Measurements from ENCODE around the gene ARHGEF12. TPM values are rescaled to one million over a fixed set of nuclear protein-coding genes. Genes with fewer than 3 reads are reported as not detected.

Gene ARHGEF12
- total RNA-seq, 2 donors from 2014 or later, result 113 to 132 TPM

DNA sequence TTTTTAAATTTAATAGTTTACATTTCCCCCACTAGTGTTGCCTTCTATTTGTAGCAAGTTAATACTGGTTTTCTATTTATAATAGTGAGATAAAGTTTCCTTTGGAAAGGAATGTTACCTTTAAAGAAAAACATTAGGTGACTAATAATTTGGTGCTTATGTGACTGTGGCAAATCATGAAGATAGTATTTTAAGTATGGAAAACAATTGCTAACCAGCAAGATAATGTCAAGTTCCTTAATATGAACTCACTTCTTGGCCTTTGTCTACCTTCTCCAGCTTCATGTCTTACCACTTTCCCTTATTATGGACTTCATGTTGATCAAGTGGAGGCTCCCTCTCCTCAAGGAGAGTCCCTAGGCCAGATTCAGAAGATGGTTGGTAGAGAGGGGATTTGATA is 27.2 kb downstream of the ARHGEF12 start:
- Histone ChIP-seq H3K27ac (peak overlapping the region in 1 of 2 donors; percentile 23), H3K4me3 (no peak overlapping the region)
- no peak for ATAC-seq (ENCODE audit: insufficient number of reproducible peaks, low FRiP score, low read depth)

DNA sequence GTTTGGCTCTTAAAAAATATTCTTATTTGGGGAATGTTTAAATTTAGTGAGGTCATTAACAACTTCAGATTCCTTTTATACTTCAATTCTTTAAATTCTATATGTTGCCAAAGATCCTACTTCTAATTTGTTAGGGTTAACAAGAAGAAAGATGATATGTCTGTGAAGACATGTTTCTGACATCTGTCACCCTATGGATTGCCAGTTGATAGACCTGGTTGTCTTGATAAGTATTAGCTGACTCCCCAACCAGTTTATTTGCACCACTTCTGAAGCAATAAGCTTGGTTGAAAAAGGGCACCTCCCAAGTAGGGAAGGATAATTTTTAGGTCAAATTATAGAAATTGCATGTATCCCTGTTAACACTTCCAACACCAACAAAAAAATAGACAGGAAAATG is 29.3 kb downstream of the ARHGEF12 start:
- ATAC-seq (ENCODE audit: insufficient number of reproducible peaks, low FRiP score, low read depth), result no peak
- H3K4me1 ChIP-seq (ENCODE audit: control insufficient read depth in 1 of 2, low read depth in 2 of 2), result peaks cover 25 to 29% of the 10 kb centered on the region in 2 donors

More for the DNA sequence above, 27.2 kb downstream of the ARHGEF12 start:
- H3K9me3 ChIP-seq, result no peaks in the 10 kb centered on the region
- H3K36me3 ChIP-seq, result no peaks in the 10 kb centered on the region
- H3K27me3 ChIP-seq (replicated peaks; ENCODE audit: insufficient read depth), result no peaks in the 10 kb centered on the region
- TF ChIP-seq, protein P1, sequence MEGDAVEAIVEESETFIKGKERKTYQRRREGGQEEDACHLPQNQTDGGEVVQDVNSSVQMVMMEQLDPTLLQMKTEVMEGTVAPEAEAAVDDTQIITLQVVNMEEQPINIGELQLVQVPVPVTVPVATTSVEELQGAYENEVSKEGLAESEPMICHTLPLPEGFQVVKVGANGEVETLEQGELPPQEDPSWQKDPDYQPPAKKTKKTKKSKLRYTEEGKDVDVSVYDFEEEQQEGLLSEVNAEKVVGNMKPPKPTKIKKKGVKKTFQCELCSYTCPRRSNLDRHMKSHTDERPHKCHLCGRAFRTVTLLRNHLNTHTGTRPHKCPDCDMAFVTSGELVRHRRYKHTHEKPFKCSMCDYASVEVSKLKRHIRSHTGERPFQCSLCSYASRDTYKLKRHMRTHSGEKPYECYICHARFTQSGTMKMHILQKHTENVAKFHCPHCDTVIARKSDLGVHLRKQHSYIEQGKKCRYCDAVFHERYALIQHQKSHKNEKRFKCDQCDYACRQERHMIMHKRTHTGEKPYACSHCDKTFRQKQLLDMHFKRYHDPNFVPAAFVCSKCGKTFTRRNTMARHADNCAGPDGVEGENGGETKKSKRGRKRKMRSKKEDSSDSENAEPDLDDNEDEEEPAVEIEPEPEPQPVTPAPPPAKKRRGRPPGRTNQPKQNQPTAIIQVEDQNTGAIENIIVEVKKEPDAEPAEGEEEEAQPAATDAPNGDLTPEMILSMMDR (IDR thresholded peaks at IDR 0.05), result no peak
- no peak for DNase-seq (ENCODE audit: low spot score)
- H3K4me1 ChIP-seq (ENCODE audit: control insufficient read depth in 1 of 2, low read depth in 2 of 2), result peaks cover 25 to 30% of the 10 kb centered on the region in 2 donors

DNA sequence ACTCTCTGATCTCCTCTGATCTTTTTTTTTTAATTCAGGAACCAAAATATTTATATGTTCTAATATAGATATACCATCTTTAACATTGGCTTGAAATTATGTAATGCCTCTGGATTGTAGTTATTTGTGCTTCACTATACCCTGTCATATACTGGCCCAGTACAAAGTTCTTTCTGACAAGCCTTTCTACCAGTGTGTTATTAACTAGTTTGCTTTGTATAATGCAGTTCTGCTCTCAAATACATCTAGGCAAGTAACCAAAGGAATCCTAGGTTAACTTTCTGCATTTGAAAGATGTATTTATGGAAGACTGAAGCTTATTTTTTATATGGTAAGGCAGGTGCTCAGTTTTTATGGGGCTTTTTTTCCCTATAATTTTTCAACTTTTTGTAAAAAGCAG is 36.1 kb downstream of the ARHGEF12 start:
- Histone ChIP-seq H3K36me3 (no peaks in the 10 kb centered on the region), H3K27me3 (replicated peaks; ENCODE audit: insufficient read depth) (no peaks in the 10 kb centered on the region), H3K4me3 (no peak overlapping the region), H3K4me1 (ENCODE audit: control insufficient read depth in 1 of 2, low read depth in 2 of 2) (peaks cover 18 to 37% of the 10 kb centered on the region in 2 donors), H3K9me3 (no peaks in the 10 kb centered on the region), H3K27ac (peak overlapping the region in 1 of 2 donors; percentile 29)
- TF ChIP-seq, protein P1 (IDR thresholded peaks at IDR 0.05), result no peak
- DNase-seq (ENCODE audit: low spot score) (no peak), ATAC-seq (ENCODE audit: insufficient number of reproducible peaks, low FRiP score, low read depth) (no peak)

More for the DNA sequence above, 29.3 kb downstream of the ARHGEF12 start:
- no peaks in the 10 kb centered on the region for H3K9me3 ChIP-seq
- no peak overlapping the region for H3K4me3 ChIP-seq
- TF ChIP-seq, protein P1 (IDR thresholded peaks at IDR 0.05), result no peak
- no peak for DNase-seq (ENCODE audit: low spot score)
- no peak overlapping the region for H3K27ac ChIP-seq
- no peaks in the 10 kb centered on the region for H3K27me3 ChIP-seq (replicated peaks; ENCODE audit: insufficient read depth)
- H3K36me3 ChIP-seq, result no peaks in the 10 kb centered on the region

DNA sequence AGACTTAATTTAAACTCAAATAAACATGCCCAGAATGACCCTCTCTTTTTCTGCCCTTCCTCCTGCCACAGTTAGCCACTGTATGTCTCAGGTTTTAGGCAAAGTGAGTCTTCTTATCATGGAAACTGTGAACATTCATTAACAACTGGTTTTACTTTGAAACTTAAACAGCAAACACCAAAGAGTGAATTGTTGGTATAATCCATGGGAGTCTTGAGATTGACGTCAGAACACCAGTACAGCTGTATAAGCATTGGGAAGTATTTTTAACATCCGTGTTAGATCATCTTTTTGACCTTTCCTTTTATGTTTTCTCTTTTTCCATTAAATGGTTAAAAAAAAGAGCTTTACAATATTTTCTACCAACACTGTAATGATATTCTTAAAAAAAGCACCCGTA is 38.9 kb downstream of the ARHGEF12 start:
- DNase-seq (ENCODE audit: low spot score), result no peak
- Histone ChIP-seq H3K4me1 (ENCODE audit: control insufficient read depth in 1 of 2, low read depth in 2 of 2) (peaks cover 18 to 40% of the 10 kb centered on the region in 2 donors), H3K4me3 (no peak overlapping the region), H3K27me3 (replicated peaks; ENCODE audit: insufficient read depth) (no peaks in the 10 kb centered on the region), H3K27ac (no peak overlapping the region), H3K9me3 (peaks cover 3% of the 10 kb centered on the region), H3K36me3 (no peaks in the 10 kb centered on the region)
- TF ChIP-seq, protein P1 (IDR thresholded peaks at IDR 0.05), result no peak
- ATAC-seq (ENCODE audit: insufficient number of reproducible peaks, low FRiP score, low read depth), result no peak

DNA sequence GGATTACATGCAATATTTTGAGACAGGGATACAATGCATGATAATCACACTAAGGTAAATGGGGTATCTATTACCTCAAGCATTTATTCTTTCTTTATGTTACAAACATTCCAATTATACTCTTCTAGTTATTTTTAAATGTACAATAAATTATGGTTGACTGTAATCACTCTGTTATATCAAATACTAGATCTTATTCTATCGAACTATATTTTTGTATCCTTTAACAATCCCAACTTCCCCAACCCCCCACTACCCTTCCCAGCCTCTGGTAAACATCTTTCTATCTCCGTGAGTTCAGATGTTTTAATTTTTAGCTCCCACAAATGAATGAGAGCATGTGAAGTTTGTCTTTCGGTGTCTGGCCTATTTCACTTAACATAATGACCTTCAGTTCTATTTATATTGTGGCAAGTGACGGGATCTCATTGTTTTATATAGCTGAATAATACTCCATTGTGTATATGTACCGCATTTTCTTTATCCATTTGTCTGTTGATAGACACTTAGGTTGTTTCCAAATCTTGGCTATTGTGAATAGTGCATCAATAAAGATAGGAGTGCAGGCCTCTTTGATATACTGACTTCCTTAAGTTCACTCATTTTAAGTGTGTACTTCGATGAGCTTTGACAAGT is 40.5 kb downstream of the ARHGEF12 start:
- Histone ChIP-seq H3K4me1 (ENCODE audit: control insufficient read depth in 1 of 2, low read depth in 2 of 2) (peaks cover 9 to 45% of the 10 kb centered on the region in 2 donors), H3K27me3 (replicated peaks; ENCODE audit: insufficient read depth) (no peaks in the 10 kb centered on the region), H3K27ac (no peak overlapping the region), H3K36me3 (no peaks in the 10 kb centered on the region), H3K9me3 (peaks cover 3% of the 10 kb centered on the region), H3K4me3 (no peak overlapping the region)
- DNase-seq (ENCODE audit: low spot score) (no peak), ATAC-seq (ENCODE audit: insufficient number of reproducible peaks, low FRiP score, low read depth) (no peak)
- TF ChIP-seq, protein P1 (IDR thresholded peaks at IDR 0.05), result no peak
